ENCODE results near the gene MYBPC3.

MYBPC3 gene

GRCh38 chr11:47383071-47383470 is 30.6 kb upstream of the MYBPC3 start:
- DNase-seq = no peak

DNA sequence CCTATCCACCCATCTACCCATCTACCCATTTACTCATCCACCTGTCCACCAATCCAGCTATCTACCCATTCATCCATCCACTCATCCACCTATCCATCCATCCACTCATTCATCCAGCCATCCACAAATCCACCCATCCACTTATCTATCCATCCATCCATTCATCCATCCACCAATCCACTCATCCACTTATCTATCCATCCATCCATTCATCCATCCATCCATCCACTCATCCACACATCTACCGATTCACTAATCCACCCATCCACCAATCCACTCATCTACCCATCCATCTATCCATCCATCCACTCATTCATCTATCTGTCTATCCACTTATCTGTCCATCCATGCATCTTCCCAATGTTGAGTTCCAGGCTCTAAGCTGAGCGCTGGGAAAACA is 27.6 kb upstream of the MYBPC3 start:
- DNase-seq = no peak

DNA sequence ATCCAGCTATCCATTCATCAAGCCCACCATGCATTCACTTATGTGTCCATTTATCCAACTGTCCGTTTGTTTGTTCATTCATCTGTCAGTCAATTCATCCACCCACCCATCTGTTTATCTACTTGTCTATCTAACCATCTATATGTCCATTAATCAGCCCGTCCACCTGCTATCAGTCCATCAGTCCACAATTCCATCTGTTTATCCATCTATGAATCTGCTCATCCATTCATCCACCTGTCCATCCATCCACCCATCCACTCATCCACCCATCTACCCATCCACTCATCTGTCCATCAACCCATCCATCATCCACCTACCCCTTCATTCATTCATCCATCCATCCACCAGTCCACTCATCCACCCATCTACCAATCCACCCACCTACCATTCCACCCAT is 26.8 kb upstream of the MYBPC3 start:
- no peak for DNase-seq

- DNase-seq = no peak
Measured at GRCh38 chr11:47378836-47379170, 26.3 kb upstream of the MYBPC3 start.

- DNase-seq = no peak
Measured at GRCh38 chr11:47378010-47378835, 25.7 kb upstream of the MYBPC3 start, which contains the start of gene SPI1. TSS of gene SPI1 (minus strand) at chr11:47378547. CDS start at chr11:47378353, 194 bp downstream.

DNA sequence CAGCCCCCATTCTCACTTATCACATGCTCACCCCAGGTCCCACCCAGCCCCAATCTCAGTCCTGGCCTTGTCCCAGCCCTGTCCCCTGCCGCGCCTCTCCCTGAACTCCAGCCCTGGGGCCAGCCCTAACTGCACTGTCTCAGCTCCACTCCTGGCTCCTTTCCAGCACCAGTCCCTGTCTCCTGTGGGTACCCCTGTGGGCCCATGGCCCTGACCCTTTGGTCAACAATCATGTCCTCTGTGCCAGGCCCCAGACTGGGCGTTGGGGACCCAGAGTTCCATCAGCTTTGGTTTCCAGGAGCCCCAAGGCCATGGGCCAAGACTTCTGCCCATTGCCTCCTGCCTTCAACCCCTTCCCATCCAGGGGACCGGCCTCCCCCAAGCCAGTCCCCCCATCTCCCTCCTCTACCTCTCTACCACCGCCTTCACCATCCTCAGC is 25.1 kb upstream of the MYBPC3 start:
- DNase-seq = no peak

DNA sequence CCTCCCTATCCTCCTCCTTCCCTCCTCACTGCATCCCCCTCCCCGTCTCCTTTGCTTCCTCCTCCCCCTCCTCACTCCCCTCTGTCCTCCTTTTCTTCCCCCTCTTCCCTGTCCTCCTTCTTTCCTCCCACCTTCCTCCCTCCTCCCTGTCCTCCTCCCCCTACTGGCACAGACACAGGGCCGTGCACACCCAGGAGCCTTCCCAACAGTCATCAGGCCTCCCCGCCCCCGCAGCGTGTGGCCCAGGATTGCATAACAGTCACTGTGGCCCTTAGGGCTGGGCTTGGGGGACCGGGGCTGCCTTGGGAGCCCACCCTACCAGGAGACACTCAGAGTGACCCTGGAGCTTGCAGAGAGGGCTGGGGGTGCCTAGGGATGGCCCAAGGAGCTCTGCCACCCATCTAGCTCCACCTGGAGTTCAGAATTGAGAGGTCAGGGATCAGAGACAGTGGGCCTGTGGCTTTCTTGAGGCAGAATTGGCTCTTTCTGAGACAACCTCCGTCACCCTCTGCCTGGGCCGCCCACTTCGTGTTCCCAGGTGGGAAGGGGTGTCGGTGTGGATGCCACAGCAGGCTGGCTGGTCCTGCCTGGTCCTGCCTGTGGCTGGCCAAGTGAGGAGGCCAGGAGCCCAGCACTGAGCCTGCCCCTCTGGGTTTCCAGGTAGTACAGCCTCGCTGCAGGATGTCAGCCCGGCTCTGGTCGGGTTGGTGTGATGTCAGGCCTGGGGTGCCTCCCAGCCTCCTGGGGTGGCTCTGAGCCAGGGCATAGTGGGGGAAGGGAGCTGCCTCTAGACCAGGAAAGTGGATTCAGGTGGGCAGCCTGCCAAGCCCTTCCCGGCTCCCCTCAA is 24.2 kb upstream of the MYBPC3 start:
- no peak for DNase-seq

- DNase-seq = no peak
Measured at GRCh38 chr11:47376107-47376524, 23.6 kb upstream of the MYBPC3 start.

DNA sequence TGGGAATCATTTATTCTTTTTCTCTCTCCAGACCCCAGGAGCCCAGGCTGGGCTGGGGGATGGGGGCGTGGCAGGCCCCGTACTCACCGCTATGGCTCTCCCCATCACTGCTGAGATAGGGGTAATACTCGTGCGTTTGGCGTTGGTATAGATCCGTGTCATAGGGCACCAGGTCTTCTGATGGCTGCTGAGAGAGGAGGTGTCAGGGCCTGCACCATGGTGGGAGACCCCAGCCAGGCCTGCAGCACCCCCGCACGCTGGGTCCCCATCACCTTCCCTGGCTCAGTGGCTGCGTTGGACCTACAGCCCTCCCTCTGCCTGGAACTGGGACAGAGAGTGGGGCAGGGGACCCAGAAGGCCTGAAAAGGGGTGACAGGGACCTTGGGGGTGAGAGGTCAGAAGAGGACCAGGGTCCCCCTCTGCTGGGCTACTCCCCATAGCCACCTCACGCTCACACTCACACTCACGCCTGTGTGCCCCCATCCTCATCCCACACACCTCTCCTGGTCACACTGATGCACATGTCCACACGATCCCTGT is 23.1 kb upstream of the MYBPC3 start:
- no peak for DNase-seq

DNA sequence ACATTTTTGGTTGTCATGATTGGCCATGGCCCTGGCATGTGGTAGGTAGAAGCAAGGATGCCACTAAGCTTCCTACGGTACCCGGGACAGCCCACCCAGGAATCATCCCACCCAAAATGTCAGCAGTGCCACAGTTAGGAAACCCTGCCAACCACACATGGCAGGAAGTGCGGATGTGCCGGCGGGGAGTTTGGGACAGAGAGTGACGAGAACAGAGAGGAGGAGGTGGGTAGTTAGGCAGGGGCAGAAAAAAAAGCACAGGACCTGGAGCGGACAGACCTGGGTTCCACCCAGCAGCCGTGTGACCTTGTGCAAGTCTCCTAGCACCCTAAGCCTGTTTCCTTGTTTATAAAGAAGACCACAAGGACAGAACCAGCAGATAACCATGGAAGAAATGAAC is 22.5 kb upstream of the MYBPC3 start:
- DNase-seq = no peak

- no peak for DNase-seq
Measured at GRCh38 chr11:47374720-47375019, 22.2 kb upstream of the MYBPC3 start.

DNA sequence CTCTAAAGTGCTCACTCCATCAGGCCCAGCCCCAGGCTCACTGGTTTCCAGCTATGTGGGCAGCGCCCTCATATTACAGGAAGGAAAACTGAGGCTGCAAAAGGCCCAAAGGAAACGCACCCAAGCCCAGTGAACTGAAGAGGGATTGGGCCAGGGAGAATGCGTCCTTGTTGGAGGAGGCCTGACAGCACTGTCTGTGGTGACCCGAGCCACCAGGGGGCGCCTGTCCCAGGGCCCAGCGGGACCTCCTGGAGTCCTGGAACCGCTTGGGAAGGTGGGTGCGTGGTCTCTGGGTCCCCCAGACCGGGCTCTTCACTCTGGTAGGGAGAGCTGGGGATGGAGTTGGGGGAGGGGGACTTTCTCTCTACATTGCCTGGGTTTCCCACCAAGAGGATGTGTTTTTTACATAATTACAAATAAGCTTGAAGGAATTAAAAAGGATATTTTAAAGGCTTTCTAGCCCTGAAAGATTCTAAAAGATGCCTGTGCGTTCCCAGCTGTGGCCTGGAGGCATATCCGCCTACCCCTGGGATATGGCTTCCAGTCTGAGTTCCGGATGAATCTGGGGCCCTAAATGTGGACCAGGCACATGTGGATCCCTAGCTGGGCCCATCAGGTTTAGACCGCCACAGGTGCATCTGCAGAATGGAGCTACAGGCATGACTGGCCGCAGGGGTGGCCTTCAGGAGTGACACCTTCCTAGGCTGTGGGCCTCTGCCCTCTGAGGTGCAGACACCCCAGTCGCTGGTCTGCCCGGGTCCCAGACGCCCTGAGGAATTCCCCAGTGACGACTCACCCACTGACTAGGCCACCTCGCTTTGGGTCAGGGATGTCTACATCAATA is 21.6 kb upstream of the MYBPC3 start:
- DNase-seq = peak; percentile 59

DNA sequence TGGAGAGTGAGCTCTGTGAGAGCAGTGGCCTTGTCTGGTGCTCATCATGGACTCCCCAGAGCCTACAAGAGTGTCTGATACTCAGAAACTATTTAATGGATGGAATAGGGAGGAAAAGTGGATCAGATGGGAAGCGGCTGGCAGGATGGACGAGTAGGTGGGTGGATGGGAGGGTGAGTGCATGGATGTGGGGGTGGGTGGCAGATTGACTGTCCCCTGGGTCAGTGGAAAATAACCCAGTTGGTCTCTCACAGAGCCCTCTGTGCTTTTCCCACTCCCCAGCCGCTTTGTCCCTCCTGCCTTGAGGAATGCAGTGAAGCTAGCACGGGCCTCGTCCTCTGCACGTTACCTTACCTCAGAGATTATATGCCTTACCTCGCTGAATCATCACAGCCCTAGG is 19.9 kb upstream of the MYBPC3 start:
- no peak for DNase-seq

DNA sequence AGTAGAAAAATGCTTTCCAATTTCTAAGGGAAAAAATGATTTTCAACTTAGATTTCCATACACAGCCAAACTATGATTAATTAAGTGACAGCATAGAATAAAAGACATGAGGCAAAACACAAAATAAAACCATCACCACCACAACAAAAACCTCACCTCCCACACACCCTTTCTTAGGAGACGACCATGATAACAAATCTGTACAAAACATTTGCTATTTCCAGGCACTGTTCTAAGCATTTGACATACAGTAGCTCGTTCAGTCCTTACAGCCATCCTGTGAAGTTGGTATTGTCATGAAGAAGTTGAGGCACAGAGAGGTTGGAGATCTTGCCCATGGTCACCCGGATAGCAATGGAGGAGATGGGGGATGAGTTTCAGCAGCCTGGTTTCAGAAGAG is 17.2 kb upstream of the MYBPC3 start:
- no peak for DNase-seq

GRCh38 chr11:47366020-47366490 is 13.6 kb upstream of the MYBPC3 start:
- DNase-seq = no peak

- DNase-seq = no peak
Measured at GRCh38 chr11:47361419-47361818, 8.9 kb upstream of the MYBPC3 start.

GRCh38 chr11:47360341-47360740 is 7.8 kb upstream of the MYBPC3 start:
- DNase-seq = no peak

GRCh38 chr11:47359586-47359985 is 7.1 kb upstream of the MYBPC3 start:
- DNase-seq = no peak

GRCh38 chr11:47359162-47359561 is 6.7 kb upstream of the MYBPC3 start:
- DNase-seq = no peak

DNA sequence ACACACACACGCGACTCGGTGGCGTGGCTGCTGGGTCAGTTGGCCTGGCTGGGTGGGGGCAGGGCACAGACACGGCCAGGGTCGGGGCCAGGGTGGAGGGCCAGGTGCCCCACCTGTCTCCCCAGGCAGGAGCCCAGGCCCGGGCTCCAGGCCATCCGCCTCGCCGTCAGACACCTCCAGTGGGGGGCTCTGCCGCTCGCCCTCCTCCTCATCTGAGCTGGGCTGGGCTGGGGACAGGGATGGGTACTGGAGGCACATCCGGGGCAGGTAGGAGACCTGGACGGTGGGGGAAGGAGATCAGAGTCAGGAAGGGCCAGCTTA is 6.2 kb upstream of the MYBPC3 start:
- no peak for DNase-seq

- no peak for DNase-seq
Measured at GRCh38 chr11:47357985-47358730, 5.7 kb upstream of the MYBPC3 start.

DNA sequence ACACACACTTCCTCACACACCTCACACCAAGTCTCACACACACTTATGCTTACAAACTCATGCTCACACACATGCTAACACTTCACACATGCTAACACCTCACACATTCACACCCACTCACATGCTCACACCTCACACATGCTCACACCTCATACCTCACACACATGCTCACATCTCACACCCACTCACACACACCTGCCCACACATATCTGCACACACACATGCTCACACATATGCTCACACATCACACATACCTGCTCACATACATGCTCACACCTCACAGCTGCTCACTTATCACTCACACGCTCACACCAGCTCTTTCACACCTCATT is 4.5 kb upstream of the MYBPC3 start:
- DNase-seq = no peak
